SK-N-SH treated with all-trans-retinoic acid at 6 μM for 48 hours (cell line): ENCODE data around the gene ARID3A.

Source experiments
- ATAC-seq: fragments of 200-7000 bp; cut with Tn5 transposase; 3 replicates; pipeline ENCODE4 v1.9.1; 2020; ENCODE audit warnings: mild to moderate bottlenecking, moderate library complexity
- ARNTL ChIP-seq: fragments of 450-650 bp; formaldehyde crosslinking; IDR thresholded peaks from 2 replicates; pipeline ENCODE4 v1.5.0; 2020; ENCODE audit warnings: low read depth, mild to moderate bottlenecking, moderate library complexity, borderline replicate concordance
- BACH2 ChIP-seq: fragments of 250-450 bp; sonication (Bioruptor Pico); IDR thresholded peaks from 2 replicates; pipeline ENCODE4 v1.9.0; 2021; ENCODE audit warnings: mild to moderate bottlenecking, borderline replicate concordance
- CREB5 ChIP-seq: fragments of 250-450 bp; sonication (Bioruptor Pico); IDR thresholded peaks from 2 replicates; pipeline ENCODE4 v1.5.1; 2020; ENCODE audit warnings: low read depth, mild to moderate bottlenecking, moderate library complexity
- CSDC2 ChIP-seq: fragments of 250-450 bp; sonication (Bioruptor Pico); IDR thresholded peaks from 2 replicates; pipeline ENCODE4 v1.5.0; 2020; ENCODE audit warnings: mild to moderate bottlenecking, moderate library complexity
- ESRRG ChIP-seq: fragments of 250-450 bp; sonication (Bioruptor Pico); IDR thresholded peaks from 2 replicates; pipeline ENCODE4 v1.6.1; 2021; ENCODE audit warnings: mild to moderate bottlenecking
- GLIS3 ChIP-seq: fragments of 250-450 bp; sonication (Bioruptor Pico); IDR thresholded peaks from 2 replicates; pipeline ENCODE4 v1.5.0; 2020; ENCODE audit warnings: mild to moderate bottlenecking, moderate library complexity
- ISL1 ChIP-seq: fragments of 250-450 bp; sonication (Bioruptor Pico); IDR thresholded peaks from 2 replicates; pipeline ENCODE4 v2.1.2; 2022; ENCODE audit warnings: mild to moderate bottlenecking, moderate library complexity
- PPARA ChIP-seq: fragments of 250-450 bp; sonication (Bioruptor Pico); IDR thresholded peaks from 2 replicates; pipeline ENCODE4 v1.5.0; 2020; ENCODE audit warnings: mild to moderate bottlenecking, borderline replicate concordance
- RARB ChIP-seq: fragments of 250-450 bp; sonication (Bioruptor Pico); IDR thresholded peaks from 2 replicates; pipeline ENCODE4 v1.8.0; 2021; ENCODE audit warnings: mild to moderate bottlenecking, moderate library complexity
- SNAI2 ChIP-seq: fragments of 250-450 bp; sonication (Bioruptor Pico); IDR thresholded peaks from 2 replicates; pipeline ENCODE4 v1.5.0; 2020; ENCODE audit warnings: mild to moderate bottlenecking, moderate library complexity
- TCF4 ChIP-seq: fragments of 250-450 bp; sonication (Bioruptor Pico); IDR thresholded peaks from 2 replicates; pipeline ENCODE4 v1.8.0; 2021; ENCODE audit warnings: mild to moderate bottlenecking, moderate library complexity, borderline replicate concordance
- TOX ChIP-seq: fragments of 250-450 bp; sonication (Bioruptor Pico); IDR thresholded peaks from 2 replicates; pipeline ENCODE4 v1.8.0; 2021; ENCODE audit warnings: mild to moderate bottlenecking, moderate library complexity, borderline replicate concordance
- TSHZ2 ChIP-seq: fragments of 250-450 bp; sonication (Bioruptor Pico); IDR thresholded peaks from 2 replicates; pipeline ENCODE4 v1.5.0; 2020; ENCODE audit warnings: mild to moderate bottlenecking, moderate library complexity
- ZC3H10 ChIP-seq: fragments of 250-450 bp; sonication (Bioruptor Pico); IDR thresholded peaks from 2 replicates; pipeline ENCODE4 v1.5.1; 2021; ENCODE audit warnings: mild to moderate bottlenecking, moderate library complexity
- ZFP30 ChIP-seq: fragments of 450-650 bp; formaldehyde crosslinking; IDR thresholded peaks from 2 replicates; pipeline ENCODE4 v1.5.0; 2022; ENCODE audit warnings: mild to moderate bottlenecking, moderate library complexity
- ZNF565 ChIP-seq: fragments of 450-650 bp; formaldehyde crosslinking; conservative IDR thresholded peaks from 2 replicates; pipeline ENCODE4 v1.5.0; 2020; ENCODE audit warnings: low read depth, mild to moderate bottlenecking, moderate library complexity
- ZNF70 ChIP-seq: fragments of 450-650 bp; formaldehyde crosslinking; IDR thresholded peaks from 2 replicates; pipeline ENCODE4 v1.5.0; 2020; ENCODE audit warnings: mild to moderate bottlenecking, moderate library complexity
- ZNF8 ChIP-seq: fragments of 450-650 bp; formaldehyde crosslinking; IDR thresholded peaks from 2 replicates; pipeline ENCODE4 v1.5.0; 2020; ENCODE audit warnings: mild to moderate bottlenecking, moderate library complexity
- TF ChIP-seq, protein P1 (sequence below): fragments of 250-450 bp; sonication (Bioruptor Pico); IDR thresholded peaks from 2 replicates; pipeline ENCODE4 v1.8.0; 2020; ENCODE audit warnings: mild to moderate bottlenecking, moderate library complexity, borderline replicate concordance
- TF ChIP-seq, protein P2 (sequence below): fragments of 250-450 bp; sonication (Bioruptor Pico); IDR thresholded peaks from 2 replicates; pipeline ENCODE4 v1.5.1; 2021; ENCODE audit warnings: mild to moderate bottlenecking, moderate library complexity
- TF ChIP-seq, protein P3 (sequence below): fragments of 250-450 bp; sonication (Bioruptor Pico); IDR thresholded peaks from 2 replicates; pipeline ENCODE4 v1.8.0; 2021; ENCODE audit warnings: low read depth, mild to moderate bottlenecking, moderate library complexity, borderline replicate concordance

Gene ARID3A

GRCh38 chr19:896434-896833, 29.4 kb upstream of the ARID3A start:
- TF ChIP-seq, protein P1, sequence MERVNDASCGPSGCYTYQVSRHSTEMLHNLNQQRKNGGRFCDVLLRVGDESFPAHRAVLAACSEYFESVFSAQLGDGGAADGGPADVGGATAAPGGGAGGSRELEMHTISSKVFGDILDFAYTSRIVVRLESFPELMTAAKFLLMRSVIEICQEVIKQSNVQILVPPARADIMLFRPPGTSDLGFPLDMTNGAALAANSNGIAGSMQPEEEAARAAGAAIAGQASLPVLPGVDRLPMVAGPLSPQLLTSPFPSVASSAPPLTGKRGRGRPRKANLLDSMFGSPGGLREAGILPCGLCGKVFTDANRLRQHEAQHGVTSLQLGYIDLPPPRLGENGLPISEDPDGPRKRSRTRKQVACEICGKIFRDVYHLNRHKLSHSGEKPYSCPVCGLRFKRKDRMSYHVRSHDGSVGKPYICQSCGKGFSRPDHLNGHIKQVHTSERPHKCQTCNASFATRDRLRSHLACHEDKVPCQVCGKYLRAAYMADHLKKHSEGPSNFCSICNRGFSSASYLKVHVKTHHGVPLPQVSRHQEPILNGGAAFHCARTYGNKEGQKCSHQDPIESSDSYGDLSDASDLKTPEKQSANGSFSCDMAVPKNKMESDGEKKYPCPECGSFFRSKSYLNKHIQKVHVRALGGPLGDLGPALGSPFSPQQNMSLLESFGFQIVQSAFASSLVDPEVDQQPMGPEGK (CRISPR knock-in tag) = no peak
- TF ChIP-seq, protein P2, sequence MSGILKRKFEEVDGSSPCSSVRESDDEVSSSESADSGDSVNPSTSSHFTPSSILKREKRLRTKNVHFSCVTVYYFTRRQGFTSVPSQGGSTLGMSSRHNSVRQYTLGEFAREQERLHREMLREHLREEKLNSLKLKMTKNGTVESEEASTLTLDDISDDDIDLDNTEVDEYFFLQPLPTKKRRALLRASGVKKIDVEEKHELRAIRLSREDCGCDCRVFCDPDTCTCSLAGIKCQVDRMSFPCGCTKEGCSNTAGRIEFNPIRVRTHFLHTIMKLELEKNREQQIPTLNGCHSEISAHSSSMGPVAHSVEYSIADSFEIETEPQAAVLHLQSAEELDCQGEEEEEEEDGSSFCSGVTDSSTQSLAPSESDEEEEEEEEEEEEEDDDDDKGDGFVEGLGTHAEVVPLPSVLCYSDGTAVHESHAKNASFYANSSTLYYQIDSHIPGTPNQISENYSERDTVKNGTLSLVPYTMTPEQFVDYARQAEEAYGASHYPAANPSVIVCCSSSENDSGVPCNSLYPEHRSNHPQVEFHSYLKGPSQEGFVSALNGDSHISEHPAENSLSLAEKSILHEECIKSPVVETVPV (CRISPR knock-in tag) = no peak
- TF ChIP-seq SNAI2 = no peak
- TF ChIP-seq ESRRG = no peak
- no peak for TF ChIP-seq ZC3H10 (CRISPR knock-in tag)
- no peak for ATAC-seq

- no peak for TF ChIP-seq CSDC2
- TF ChIP-seq TSHZ2 = no peak
- TF ChIP-seq, protein P1 (CRISPR knock-in tag) = no peak
- no peak for TF ChIP-seq ISL1 (CRISPR knock-in tag)
- no peak for TF ChIP-seq CREB5 (CRISPR knock-in tag)
- TF ChIP-seq TCF4 = no peak
- TF ChIP-seq BACH2 (CRISPR knock-in tag) = no peak
- no peak for TF ChIP-seq ARNTL (CRISPR knock-in tag)
- TF ChIP-seq, protein P3, sequence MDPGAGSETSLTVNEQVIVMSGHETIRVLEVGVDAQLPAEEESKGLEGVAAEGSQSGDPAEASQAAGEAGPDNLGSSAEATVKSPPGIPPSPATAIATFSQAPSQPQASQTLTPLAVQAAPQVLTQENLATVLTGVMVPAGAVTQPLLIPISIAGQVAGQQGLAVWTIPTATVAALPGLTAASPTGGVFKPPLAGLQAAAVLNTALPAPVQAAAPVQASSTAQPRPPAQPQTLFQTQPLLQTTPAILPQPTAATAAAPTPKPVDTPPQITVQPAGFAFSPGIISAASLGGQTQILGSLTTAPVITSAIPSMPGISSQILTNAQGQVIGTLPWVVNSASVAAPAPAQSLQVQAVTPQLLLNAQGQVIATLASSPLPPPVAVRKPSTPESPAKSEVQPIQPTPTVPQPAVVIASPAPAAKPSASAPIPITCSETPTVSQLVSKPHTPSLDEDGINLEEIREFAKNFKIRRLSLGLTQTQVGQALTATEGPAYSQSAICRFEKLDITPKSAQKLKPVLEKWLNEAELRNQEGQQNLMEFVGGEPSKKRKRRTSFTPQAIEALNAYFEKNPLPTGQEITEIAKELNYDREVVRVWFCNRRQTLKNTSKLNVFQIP = no peak
- TF ChIP-seq ZFP30 (CRISPR knock-in tag) = no peak
- no peak for TF ChIP-seq GLIS3
- no peak for TF ChIP-seq ZC3H10 (CRISPR knock-in tag)
- TF ChIP-seq, protein P2 (CRISPR knock-in tag) = no peak
- TF ChIP-seq TOX = no peak
- TF ChIP-seq ZNF8 (CRISPR knock-in tag) = no peak
- TF ChIP-seq, all 23 proteins: peak for 0
- no peak for ATAC-seq
These were observed 28.8 kb upstream of the ARID3A start for GRCh38 chr19:896999-897398.

GRCh38 chr19:897442-898039, 28.3 kb upstream of the ARID3A start:
- ATAC-seq = no peak
- no peak for TF ChIP-seq BACH2 (CRISPR knock-in tag)
- no peak for TF ChIP-seq SNAI2
- TF ChIP-seq CREB5 (CRISPR knock-in tag) = no peak
- no peak for TF ChIP-seq ESRRG
- TF ChIP-seq ISL1 (CRISPR knock-in tag) = no peak
- TF ChIP-seq ZNF70 (CRISPR knock-in tag) = no peak
- no peak for TF ChIP-seq PPARA (CRISPR knock-in tag)
- TF ChIP-seq RARB (CRISPR knock-in tag) = no peak
- no peak for TF ChIP-seq ZNF565
- no peak for TF ChIP-seq GLIS3
- TF ChIP-seq, protein P1 (CRISPR knock-in tag) = no peak
